Ishikawa (cell line): ENCODE results near the gene TOMM70.

Source experiments
- CEBPB ChIP-seq: IDR thresholded peaks from 2 replicates; pipeline ENCODE4 v1.6.1; 2012
- CREB1 ChIP-seq: IDR thresholded peaks from 2 replicates; pipeline ENCODE4 v1.6.1; 2012; ENCODE audit warnings: low read depth
- EP300 ChIP-seq: IDR thresholded peaks from 2 replicates; pipeline ENCODE4 v1.6.1; 2012; ENCODE audit warnings: borderline replicate concordance
- FOXM1 ChIP-seq: IDR thresholded peaks from 2 replicates; pipeline ENCODE4 v1.6.1; 2012; ENCODE audit warnings: low read depth, borderline replicate concordance
- MAX ChIP-seq: IDR thresholded peaks from 2 replicates; pipeline ENCODE4 v1.6.1; 2012
- NFIC ChIP-seq: IDR thresholded peaks from 2 replicates; pipeline ENCODE4 v1.6.1; 2012
- REST ChIP-seq: IDR thresholded peaks from 2 replicates; pipeline ENCODE4 v1.6.1; 2012; ENCODE audit warnings: low read depth, mild to moderate bottlenecking
- TCF12 ChIP-seq: IDR thresholded peaks from 2 replicates; pipeline ENCODE4 v1.6.1; 2012; ENCODE audit warnings: low read depth
- TEAD4 ChIP-seq: IDR thresholded peaks from 2 replicates; pipeline ENCODE4 v1.6.1; 2012
- YY1 ChIP-seq: IDR thresholded peaks from 2 replicates; pipeline ENCODE4 v1.6.1; 2012; ENCODE audit warnings: low read depth

- TF ChIP-seq FOXM1 (no peak), YY1 (no peak), TCF12 (no peak), CEBPB (no peak), CREB1 (no peak), NFIC (no peak), REST (no peak), MAX (no peak), EP300 (no peak), TEAD4 (no peak)
Observed at GRCh38 chr3:100423611-100424010, 22.7 kb upstream of the TOMM70 start.
